ENCODE measurements around the gene CPT1C.
A peak's percentile ranks its signal among the peaks of the same experiment; 100 is the strongest.

The CPT1C gene

DNA sequence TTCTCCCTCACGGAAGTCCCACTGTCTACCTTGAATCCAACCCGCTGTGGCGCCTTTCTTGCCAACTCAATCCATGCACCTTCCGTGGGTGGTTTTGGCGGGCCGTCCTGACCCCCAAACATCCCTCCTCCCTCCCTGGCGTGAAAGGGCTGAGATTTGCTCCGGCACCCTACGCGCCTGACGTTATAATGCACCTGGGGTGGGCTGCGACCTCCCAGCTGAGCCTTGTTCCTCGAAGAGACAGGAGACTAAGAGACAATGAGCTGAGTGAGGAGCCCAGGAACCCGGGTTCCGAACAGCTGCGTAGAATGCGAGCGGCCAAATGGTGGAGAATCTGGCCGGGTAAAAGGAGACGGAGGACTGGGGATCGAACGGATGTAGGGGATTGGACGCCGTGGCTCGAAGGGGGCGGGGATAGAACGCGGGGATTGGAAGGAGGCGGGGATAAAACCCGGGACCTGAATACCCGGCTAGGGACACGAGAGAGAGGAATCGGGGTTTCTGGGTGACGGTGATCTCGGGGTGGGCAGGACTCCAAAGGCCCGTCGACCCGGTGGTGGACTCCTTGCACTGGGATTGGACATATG, at the start of gene CPT1C:
Gene CPT1C (plus strand): TSS at position 461 of the 587 bp plus-strand sequence. CDS start 1,137 bp downstream, outside the sequence.
- DNase-seq, result peak; percentile 79

DNA sequence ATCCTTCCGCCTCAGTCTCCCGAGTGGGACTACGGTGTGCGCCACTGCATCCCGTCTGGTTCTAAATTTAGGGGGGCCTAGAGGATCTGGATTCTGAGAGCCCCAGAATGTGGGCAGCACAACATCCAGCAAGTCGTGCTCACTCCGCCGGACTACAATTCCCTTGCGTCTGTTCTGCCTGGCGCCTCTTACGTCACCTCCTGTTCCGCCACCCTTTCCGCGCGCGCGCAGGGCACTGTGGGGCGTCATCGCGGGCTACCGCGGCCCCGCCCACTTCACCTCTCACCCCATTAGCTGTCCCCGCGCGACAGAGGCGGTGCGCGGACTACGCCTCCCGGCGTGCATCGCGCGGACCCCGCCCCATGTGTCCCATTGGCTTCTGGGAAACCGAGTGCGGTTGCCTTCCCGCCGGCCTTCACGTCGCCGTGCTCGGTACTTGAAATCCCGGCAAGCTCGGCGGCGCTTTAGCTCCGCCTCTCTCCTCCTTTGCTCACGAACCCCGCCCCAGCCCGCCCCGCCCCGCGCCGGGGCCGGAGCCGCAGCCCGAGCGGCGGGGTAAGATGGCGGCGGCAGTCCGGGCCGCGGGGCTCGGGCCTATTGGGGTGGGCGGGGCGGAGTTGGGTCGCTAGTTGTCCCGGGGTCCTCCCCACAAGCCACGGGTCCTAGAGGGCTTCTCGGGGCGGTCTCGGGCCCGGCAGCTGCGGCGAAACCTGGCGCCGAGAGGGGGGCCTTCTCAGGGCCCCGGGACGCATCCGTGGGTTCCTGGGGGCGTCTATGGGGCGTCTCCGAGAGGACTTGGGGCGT, 49.0 kb upstream of the CPT1C start, which contains the start of gene SCAF1:
Gene SCAF1 (plus strand): TSS at position 522 of the 804 bp plus-strand sequence. CDS start 2,818 bp downstream, outside the sequence.
- peak; percentile 99 for DNase-seq

DNA sequence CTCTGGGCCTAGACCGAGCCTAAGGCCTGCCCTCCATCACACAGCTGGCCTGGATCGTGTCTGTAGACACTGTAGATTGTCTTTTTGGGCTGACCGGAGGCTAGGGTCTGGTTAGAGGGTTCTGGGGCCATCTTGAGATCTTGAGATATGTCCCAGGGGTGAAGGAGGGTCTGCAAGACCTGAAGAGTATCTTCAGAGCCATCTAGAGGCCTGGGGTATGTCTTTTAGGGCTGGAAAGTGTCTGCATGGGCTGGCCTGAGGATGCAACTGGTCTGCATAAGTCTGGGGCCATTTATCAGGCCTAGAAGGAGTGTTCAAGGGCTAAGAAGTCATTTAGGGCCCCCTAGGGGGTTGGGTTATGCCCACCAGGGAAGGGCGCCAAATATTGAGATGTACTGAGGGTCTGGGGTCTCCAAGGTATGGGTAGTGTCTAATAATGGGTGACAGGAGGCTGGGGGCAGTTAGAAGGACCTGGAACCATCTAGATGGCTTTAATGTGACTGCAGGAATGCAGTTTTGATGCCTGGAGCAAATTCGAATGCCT, 48.4 kb upstream of the CPT1C start:
- no peak for DNase-seq

DNA sequence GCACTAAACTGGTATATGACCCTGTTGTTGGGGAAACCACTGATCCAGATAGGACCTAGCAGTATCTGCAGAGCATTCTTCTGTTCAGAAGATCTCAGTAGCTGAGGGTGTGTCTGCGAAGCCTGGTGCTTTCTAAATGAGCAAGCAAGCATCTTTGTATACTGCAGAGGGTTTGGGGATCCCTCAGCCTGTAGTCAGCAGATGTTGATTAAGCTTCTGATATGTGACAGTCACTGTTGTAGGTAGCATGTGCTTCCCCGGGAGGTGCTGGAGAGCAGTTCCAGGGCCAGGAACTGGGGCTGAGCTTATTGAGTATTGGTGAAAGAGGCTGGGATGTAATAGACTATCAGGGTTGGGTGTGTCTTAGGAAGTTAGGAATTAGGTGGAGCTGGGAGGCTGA, 47.5 kb upstream of the CPT1C start:
- DNase-seq, result peak; percentile 32

DNA sequence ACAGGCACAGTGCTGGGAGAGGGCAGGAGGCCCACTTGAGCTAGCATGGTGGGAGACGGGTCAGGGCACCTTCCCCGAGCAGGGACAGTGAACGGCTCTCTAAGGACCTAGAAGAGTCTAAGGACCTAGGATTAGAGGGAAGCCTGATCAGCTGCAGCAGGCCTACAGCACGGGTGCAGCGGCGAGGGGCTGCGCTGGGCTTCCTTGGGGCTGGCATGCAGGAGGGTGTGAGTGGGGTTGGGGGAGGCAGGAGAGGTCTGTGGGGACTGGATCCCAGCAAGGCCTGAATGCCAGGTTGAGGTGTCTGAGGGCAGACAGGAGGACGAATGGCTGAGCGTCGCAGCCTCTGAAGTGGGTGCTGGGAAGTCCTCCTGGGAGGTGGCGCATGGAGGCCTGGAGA, 45.3 kb upstream of the CPT1C start:
- no peak for DNase-seq

DNA sequence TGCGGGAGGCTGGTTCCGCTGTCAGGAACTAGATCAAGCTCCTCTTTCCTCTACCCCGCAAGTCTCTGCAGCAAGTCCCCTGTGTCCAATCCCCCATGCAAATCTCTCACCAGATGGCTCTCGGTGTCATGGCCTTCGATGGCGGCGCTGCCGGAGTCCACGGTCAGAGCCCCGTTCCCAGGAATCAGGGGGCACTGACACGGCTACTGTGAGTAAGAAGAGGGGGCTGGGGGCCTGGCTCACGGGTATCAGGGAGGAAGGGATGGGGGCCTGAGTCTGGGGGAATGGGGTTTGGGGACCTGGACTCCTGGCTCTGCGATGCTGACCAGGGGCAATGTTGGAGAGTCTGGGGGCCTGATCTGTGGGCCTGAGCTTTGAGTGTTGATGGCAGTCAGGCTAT, 44.9 kb upstream of the CPT1C start:
- DNase-seq, result no peak

DNA sequence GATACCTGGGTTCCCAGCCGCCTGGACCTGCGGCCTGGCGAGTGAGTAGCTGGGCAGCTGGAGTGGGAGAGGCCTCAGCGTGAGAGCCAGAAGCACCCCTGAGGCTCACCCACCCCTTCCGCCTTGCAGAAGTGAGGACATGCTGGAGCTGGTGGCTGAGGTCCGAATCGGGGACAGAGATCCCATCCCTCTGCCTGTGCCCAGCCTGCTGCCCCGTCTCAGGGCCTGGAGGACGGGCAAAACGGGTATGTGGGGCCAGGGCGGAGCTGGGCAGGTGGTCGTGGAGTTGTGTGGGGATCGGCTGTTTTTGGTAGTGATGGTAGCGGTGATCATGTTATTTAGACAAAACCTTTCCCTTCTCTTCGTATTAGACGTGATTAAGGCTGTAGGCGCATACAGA, 44.3 kb upstream of the CPT1C start:
- no peak for DNase-seq

DNA sequence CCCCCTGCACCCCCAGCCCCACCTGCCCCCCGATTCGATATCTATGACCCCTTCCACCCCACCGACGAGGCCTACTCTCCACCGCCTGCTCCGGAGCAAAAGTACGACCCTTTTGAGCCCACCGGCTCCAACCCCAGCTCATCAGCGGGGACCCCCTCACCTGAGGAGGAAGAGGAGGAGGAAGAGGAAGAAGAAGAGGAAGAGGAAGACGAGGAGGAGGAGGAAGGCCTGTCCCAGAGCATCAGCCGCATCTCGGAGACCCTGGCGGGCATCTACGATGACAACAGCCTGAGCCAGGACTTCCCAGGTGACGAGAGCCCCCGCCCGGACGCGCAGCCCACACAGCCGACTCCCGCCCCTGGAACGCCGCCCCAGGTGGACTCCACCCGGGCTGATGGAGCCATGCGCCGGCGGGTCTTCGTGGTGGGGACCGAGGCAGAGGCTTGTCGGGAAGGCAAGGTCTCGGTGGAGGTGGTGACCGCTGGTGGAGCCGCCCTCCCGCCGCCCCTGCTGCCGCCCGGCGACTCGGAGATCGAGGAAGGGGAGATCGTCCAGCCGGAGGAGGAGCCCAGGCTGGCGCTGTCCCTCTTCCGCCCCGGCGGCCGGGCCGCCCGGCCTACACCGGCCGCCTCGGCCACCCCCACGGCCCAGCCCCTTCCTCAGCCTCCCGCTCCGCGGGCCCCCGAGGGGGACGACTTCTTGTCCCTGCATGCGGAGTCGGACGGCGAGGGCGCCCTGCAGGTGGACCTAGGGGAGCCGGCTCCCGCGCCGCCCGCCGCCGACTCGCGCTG, 39.7 kb upstream of the CPT1C start:
- DNase-seq, result no peak

DNA sequence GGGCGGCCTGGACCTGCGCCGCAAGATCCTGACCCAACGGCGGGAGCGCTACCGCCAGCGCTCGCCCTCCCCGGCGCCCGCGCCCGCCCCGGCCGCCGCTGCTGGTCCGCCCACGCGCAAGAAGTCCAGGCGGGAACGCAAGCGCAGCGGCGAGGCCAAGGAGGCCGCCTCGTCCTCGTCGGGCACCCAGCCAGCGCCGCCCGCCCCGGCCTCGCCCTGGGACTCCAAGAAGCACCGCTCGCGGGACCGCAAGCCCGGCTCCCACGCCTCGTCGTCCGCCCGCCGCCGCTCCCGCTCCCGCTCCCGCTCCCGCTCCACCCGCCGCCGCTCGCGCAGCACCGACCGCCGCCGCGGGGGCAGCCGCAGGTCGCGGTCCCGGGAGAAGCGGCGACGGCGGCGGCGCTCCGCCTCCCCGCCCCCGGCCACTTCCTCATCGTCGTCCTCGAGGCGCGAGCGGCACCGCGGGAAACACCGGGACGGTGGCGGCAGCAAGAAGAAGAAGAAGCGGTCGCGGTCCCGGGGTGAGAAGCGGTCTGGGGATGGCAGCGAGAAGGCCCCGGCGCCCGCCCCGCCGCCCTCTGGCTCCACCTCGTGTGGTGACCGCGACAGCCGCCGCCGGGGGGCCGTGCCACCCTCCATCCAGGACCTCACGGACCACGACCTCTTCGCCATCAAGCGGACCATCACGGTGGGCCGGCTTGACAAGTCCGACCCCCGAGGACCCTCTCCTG, 38.9 kb upstream of the CPT1C start:
- no peak for DNase-seq

DNA sequence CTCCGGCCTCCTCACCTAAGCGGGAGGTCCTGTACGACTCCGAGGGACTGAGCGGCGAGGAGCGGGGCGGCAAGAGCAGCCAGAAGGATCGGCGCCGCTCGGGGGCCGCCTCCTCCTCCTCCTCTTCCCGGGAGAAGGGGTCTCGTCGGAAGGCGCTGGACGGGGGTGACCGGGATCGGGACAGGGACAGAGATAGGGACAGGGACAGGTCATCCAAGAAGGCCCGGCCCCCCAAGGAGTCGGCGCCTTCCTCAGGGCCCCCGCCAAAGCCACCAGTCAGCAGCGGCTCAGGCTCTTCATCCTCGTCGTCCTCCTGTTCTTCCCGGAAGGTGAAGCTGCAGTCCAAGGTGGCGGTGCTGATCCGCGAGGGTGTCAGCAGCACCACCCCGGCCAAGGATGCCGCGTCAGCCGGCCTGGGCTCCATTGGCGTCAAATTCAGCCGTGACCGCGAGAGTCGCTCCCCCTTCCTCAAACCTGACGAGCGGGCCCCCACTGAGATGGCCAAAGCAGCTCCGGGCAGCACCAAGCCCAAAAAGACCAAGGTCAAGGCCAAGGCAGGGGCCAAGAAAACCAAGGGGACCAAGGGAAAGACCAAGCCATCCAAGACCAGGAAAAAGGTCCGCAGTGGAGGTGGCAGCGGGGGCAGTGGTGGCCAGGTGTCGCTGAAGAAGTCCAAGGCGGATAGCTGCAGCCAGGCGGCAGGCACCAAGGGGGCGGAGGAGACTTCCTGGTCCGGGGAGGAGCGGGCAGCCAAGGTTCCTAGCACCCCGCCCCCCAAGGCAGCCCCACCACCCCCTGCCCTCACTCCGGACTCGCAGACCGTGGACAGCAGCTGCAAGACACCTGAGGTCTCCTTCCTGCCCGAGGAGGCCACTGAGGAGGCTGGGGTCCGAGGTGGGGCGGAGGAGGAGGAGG, 38.1 kb upstream of the CPT1C start:
- DNase-seq, result no peak

DNA sequence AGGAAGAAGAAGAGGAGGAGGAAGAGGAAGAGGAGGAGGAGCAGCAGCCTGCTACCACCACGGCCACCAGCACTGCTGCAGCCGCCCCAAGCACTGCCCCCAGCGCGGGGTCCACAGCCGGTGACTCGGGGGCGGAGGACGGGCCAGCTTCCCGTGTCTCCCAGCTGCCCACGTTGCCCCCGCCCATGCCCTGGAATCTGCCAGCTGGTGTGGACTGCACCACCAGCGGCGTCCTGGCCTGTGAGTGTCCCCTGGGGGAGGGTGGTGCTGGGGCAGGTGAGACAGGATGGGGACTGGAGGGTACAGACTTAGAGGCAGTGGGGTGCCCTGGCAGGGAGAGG, 37.5 kb upstream of the CPT1C start:
- no peak for DNase-seq

DNA sequence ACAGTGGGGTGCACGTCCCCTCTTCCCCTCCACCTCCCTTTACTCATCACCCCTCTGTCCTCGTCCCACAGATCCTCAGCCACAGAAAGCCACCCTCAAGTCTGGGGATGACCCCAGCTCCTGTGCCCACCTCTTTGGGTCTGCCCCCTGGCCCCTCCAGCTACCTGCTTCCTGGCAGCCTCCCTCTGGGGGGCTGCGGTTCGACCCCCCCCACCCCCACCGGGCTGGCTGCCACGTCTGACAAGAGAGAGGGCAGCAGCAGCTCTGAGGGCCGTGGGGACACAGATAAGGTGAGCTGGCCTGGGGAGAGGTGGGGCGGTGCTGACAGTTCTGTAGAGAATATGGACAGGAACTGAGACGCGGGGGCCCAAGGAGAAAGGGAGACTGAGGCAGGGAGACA, 36.3 kb upstream of the CPT1C start:
- no peak for DNase-seq

DNA sequence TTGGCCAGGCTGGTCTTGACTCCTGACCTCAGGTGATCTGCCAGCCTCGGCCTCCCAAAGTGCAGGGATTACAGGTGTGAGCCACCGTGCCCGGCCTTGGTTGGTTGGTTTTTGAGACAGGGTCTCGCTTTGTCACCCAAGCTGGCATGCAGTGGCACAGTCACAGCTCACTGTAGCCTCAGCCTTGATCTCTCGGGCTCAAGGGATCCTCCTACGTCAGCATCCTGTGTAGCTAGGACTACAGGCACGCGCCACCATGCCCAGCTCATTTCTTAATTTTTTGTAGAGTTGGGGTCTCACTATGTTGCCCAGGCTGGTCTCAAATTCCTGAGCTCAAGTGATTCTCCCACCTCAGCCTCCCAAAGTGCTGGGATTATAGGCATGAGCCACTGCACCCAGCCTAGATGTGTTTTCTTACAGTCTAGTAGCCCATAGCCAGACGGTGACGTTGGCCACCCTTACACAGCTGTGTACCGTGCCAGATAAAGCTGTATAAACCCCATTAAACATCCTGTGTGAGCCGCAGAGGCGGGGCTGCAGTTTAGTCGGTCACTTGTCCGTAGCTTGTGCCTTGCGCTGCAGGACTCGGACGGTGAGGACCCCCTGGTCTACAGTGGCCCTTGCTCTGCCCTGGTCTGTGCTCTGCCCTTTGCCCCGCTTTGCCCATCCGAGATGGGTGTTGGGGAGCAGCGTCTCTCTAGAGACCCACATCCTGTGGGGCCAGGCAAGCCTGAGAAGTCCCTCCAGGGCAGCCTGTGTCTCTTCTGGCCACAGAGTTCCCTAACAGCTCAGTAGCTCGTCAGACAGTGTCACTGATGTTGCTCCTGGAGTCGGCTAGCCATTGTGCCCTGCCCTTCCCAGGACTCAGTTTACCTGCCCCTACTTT, 35.1 kb upstream of the CPT1C start:
- DNase-seq, result no peak

DNA sequence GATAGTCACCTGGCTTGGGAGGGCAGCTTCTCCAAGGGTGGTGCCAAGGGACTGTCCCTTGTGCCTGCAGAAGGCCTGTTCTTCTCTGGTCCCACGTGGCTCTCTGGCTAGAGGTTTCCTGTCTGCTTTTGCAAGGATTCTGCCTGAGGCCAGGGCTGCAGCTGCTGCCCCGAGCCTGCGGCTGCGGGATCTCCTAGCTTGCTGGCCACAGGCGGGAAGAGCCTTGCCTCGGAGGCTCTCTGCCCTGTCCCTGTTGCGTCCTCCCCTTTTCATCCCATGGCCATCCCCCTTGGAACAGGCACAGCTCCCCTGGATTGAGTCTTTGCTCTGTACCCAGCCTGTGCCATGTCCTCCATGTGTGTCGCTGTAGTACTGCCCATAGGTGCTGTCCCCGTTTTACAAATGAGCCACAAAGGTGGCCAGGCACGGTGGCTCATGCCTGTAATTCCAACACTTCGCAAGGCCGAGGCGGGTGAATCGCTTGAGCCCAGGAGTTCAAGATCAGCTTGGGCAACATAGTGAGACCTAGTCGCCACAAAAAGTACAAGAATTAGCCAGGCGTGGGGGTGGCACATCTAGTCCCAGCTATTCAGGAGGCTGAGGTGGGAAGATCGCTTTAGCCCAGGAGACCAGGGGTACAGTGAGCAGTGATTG, 34.3 kb upstream of the CPT1C start:
- no peak for DNase-seq

DNA sequence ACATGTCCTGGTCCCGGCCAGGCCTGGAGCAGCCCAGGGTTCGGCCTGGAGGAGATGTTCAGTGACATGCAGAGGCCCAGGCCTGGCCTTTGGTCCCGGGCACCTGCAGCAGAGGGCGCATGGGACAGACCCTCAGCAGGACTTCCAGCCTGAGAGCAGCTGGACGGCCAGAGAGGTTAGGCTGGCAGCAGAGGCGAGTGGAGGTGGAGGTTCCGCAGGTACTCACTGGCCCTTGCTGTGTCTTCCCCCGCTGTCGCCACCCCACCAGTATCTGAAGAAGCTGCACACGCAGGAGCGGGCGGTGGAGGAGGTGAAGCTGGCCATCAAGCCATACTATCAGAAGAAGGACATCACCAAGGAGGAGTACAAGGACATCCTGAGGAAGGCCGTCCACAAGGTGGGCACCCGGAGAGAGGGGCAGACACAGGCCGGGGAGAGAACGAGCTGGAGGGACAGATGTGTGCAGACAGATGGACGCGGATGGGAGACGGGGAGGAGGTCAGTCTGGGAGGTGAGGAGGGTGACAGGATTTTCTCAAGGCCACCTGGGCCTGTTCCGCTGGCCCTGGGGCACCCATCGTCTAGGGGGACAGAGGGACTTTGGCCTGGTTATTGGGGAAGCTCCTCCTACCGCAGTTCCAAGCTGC, 33.3 kb upstream of the CPT1C start:
- DNase-seq, result no peak

DNA sequence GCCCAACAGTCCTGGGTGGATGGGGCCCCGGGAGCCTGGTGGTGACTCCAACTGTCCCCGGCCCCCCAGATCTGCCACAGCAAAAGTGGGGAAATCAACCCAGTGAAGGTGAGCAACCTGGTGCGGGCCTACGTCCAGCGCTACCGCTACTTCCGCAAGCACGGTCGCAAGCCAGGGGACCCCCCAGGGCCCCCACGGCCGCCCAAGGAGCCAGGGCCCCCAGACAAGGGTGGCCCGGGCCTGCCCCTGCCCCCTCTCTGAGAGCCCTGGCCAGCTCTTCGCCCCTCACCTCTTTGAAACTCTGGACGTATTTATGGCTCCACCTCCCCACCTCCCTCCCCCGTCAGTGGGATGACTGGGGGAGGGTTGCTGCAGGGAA, 32.8 kb upstream of the CPT1C start:
- DNase-seq, result no peak

DNA sequence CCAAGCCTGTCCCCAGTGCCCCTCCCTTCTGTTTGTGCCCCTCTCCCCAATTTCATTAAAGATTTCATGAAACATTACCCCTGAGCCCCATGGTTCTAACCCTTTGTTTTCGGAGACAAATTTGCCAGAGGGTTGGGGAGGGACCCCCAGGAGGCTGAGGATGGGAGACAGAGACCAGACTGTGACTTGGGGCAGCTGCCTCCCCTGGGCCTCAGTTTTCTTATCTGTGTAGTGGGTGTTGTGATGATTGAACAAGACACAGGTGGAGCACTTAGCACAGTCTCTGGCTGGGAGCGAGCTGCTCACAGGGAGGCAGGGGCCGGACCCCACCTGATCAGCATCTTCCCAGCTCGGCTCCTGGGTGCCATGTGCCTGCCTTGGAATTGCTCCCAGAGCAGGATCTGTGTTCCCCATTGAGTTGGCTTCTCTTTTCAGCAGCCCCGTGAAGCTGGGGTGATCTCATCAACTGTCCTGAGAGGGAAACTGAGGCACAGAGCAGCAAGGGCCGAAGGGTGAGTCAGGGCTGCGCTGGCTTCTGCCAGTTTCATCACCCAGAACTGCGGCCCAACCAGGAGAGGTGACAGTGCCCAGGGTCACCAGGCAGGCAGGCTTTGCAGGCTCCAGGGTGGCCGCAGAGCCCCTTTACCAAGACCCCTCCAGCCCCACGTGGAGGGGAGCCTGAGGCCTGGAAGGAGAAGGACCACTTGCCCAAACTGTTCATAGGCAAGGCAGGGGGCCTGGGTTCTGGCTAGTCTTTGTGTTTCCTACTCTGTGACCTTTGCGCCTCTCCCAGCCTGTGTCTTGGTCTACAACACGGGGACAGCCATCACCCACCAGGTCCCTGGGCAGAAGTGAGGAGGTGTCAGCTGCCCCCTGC, 32.1 kb upstream of the CPT1C start:
- DNase-seq, result no peak

DNA sequence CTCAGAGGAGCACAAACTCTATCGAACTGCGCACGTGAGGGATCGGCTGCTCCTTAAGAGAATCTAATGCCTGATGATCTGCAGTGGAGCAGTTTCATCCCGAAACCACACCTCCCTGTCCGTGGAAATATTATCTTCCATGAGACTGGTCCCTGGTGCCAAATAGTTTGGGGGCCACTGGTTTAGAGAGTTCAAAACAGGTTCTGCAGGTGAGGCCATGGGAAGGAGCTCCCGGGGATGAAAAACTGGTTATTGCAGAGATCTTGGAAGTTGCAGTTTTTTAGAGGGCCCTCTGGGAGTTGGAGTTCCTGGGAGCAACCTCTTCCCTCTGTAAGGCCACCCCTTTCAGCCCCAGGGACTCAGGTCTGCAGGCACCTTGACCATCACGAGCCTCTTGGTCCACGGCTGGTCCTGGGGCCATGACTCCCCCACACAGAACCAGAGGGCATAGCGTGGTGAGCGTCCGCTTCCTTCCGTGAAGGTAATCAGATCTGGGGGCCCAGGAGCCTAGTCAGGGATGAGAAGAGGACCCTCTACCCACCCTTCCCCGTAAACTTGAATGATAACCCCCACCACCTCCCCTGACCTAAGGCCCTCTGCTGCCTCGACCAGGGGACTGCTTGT, 30.5 kb upstream of the CPT1C start:
- DNase-seq, result no peak
